ENCODE measurements around the gene TXNDC17.

Gene TXNDC17

GRCh38 chr17:6636105-6636504 lies 4.8 kb upstream of the TXNDC17 start:
- TF ChIP-seq ZFX (IDR thresholded peaks at IDR 0.05; ENCODE audit: borderline replicate concordance) (no peak), CTCF (IDR thresholded peaks at IDR 0.05) (no peak)
- H3K27ac ChIP-seq, result no peak overlapping the region

GRCh38 chr17:6636616-6637457 lies 4.0 kb upstream of the TXNDC17 start:
- H3K27ac ChIP-seq, result no peak overlapping the region
- no peak for TF ChIP-seq CTCF (IDR thresholded peaks at IDR 0.05)
- no peak for TF ChIP-seq ZFX (IDR thresholded peaks at IDR 0.05; ENCODE audit: borderline replicate concordance)

GRCh38 chr17:6637458-6637840 lies 3.4 kb upstream of the TXNDC17 start:
- TF ChIP-seq ZFX (IDR thresholded peaks at IDR 0.05; ENCODE audit: borderline replicate concordance) (no peak), CTCF (IDR thresholded peaks at IDR 0.05) (no peak)
- H3K27ac ChIP-seq, result no peak overlapping the region

GRCh38 chr17:6638046-6638908 lies 2.6 kb upstream of the TXNDC17 start:
- TF ChIP-seq CTCF (IDR thresholded peaks at IDR 0.05) (no peak), ZFX (IDR thresholded peaks at IDR 0.05; ENCODE audit: borderline replicate concordance) (no peak)
- H3K27ac ChIP-seq, result peak overlapping the region; percentile 93; the same call in 1 of the 2 replicates

GRCh38 chr17:6639014-6639585 lies 1.8 kb upstream of the TXNDC17 start:
- TF ChIP-seq ZFX (IDR thresholded peaks at IDR 0.05; ENCODE audit: borderline replicate concordance), result no peak
- no peak for TF ChIP-seq CTCF (IDR thresholded peaks at IDR 0.05)
- peak overlapping the region; percentile 93 for H3K27ac ChIP-seq

- peak overlapping the region; percentile 93 for H3K27ac ChIP-seq
- TF ChIP-seq CTCF (IDR thresholded peaks at IDR 0.05), result no peak
- TF ChIP-seq ZFX (IDR thresholded peaks at IDR 0.05; ENCODE audit: borderline replicate concordance), result no peak
These were observed 999 bp upstream of the TXNDC17 start for GRCh38 chr17:6639586-6640535.
